Epithelial cell of proximal tubule (primary cell): Measurements from ENCODE around the gene CXorf58. TPM values are rescaled to one million over a fixed set of nuclear protein-coding genes. Genes with fewer than 3 reads are reported as not detected.
"Not testable (repeated sequence)": the region's sequence is repeated elsewhere in the genome, so short reads cannot be mapped to it uniquely, and the experiment has no call there.

Experiments
- DNase-seq: peaks from one replicate; pipeline ENCODE4 v3.0.0-alpha.2; 2011; ENCODE audit warnings: low read depth
- H3K4me3 ChIP-seq: 2 replicates; pipeline ENCODE4 v1.5.1; 2011; ENCODE audit warnings: low read depth, mild to moderate bottlenecking, low read length
- total RNA-seq: library from RNA; depleted of rRNA; stranded (reverse); fragments of >200 nt; gene quantifications from 2 replicates; pipeline ENCODE4 v1.2.3, GENCODE V29; 2015
- TF ChIP-seq, protein P1 (sequence below): conservative IDR thresholded peaks from 2 replicates; pipeline ENCODE4 v1.5.1; 2012; ENCODE audit warnings: low read depth, mild to moderate bottlenecking, low read length

The CXorf58 gene, protein sequence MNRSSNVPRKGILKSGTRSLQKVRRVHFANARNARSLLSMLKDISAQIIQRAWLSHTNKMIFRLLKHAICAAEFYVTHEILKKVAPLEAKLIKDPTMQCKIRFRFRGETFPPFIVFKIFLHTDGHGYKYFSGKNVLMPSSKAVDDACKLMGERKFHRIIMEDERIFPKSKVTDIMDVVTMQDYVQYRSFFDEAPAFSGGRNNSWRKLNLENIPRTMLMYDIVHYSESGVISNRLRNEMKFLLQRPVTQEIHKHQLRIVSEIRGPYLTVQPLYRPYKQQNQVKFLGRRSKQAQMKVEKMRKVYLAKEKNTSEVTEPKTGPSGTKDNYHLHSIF
- total RNA-seq: not detected in 2 replicates

DNA sequence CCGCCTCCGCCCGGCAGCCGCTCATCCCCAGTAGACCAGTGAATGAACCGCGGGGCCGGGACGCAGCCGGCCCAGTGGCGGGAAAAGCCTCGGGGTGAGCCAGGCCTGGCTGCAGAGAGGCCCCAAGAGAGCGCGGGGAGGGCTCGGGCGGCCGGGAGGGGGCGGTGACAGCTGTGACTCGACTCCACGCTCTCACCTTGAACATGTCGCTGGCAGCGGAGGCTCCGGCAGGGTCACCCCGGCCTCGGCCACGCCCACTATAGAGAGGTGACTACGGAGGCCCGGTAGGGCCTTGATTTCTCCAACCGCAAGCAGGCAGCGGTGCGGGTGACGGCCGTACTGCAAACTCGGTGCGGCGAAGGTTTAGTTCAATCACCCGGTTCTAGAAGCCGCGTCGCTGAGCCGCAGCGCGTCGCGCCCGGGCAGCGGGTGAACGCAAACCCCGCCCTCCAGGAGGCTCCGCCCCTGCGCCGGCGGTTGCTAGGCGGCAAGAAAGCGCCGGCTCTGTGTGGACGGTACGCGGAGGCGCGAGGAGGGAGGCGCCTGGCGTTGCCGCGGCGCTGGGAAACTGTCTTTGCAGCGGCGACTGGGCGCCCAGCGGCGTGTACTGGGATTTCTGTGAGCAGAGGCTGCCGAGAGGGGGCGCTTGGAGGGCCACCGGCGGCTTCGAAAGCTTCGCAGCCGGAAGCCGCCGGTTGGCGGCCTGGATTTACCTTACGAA lies at the start of gene CXorf58, which contains the start of gene APOO:
Gene CXorf58 (plus strand): TSS at position 509 of the 721 bp plus-strand sequence. CDS start 2,297 bp downstream, outside the sequence.
Gene APOO (minus strand): TSS at position 441 of the 721 bp plus-strand sequence. CDS start 236 bp downstream, at position 205.
- peak within 1 kb of the TSS; percentile 70 for H3K4me3 ChIP-seq
- TF ChIP-seq, protein P1, sequence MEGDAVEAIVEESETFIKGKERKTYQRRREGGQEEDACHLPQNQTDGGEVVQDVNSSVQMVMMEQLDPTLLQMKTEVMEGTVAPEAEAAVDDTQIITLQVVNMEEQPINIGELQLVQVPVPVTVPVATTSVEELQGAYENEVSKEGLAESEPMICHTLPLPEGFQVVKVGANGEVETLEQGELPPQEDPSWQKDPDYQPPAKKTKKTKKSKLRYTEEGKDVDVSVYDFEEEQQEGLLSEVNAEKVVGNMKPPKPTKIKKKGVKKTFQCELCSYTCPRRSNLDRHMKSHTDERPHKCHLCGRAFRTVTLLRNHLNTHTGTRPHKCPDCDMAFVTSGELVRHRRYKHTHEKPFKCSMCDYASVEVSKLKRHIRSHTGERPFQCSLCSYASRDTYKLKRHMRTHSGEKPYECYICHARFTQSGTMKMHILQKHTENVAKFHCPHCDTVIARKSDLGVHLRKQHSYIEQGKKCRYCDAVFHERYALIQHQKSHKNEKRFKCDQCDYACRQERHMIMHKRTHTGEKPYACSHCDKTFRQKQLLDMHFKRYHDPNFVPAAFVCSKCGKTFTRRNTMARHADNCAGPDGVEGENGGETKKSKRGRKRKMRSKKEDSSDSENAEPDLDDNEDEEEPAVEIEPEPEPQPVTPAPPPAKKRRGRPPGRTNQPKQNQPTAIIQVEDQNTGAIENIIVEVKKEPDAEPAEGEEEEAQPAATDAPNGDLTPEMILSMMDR: peak; percentile 65
- DNase-seq: no peak

DNA sequence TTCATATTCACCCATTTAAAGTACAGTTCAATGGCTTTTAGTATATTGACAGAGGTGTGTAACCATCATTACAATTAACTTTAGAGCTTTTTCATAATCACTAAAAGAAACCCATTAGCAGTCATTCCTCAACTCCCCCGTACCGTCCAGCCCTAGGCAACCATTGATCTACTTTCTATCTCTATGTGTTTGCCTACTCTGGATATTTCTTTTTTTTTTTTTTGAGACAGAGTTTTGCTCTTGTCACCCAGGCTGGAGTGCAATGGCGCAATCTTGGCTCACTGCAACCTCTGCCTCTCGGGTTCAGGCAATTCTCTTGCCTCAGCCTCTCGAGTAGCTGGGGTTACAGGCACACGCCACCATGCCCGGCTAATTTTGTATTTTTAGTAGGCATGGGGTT lies 48.6 kb upstream of the CXorf58 start:
- H3K4me3 ChIP-seq, DNase-seq: not testable (repeated sequence)

DNA sequence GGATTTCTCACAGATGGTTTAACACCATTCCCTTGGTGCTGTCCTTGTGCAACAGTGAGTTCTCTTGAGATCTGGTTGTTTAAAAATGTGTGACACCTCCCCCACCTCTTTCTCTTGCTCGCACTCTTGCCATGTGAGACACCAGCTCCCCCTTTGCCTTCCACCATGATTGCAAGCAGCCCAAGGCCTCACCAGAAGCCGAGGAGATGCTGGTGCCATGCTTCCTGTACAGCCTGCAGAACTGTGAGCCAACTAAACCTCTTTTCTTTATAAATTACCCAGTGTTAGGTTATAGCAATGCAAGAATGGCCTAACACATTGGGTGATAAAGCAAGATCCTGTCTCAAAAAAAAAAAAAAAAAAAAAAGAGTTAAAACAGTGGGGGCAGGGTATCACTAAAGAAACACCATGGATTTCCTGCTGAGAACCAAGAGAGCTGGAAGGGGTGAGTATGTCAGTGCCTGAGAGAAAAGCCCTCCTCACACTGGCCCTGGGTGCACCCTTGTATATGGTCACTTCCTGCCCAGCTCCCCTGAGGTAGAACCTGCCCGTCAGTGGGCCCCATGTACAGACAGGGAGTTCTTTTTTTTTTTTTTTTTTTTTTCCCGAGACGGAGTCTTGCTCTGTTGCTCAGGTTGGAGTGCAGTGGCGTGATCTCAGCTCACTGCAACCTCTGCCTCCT lies 46.5 kb upstream of the CXorf58 start:
- TF ChIP-seq, protein P1: no peak
- no peak for DNase-seq
- no peak overlapping the region for H3K4me3 ChIP-seq

DNA sequence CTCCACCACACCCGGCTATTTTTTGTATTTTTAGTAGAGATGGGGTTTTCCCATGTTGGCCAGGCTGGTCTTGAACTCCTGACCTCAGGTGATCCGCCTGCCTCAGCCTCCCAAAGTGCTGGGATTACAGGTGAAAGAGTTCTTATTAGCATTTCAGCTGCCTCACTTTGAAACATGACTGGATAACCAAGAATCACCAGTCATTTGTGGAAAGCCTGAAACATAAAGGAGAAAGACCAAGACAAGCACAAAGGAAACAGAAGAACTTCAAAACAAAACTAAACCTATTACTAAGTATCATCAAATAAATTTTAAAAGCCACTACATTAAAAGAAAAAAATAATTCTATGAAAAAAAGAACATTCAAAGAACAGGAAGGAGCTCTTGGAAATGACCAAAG lies 45.9 kb upstream of the CXorf58 start:
- not testable (repeated sequence) for H3K4me3 ChIP-seq, DNase-seq

DNA sequence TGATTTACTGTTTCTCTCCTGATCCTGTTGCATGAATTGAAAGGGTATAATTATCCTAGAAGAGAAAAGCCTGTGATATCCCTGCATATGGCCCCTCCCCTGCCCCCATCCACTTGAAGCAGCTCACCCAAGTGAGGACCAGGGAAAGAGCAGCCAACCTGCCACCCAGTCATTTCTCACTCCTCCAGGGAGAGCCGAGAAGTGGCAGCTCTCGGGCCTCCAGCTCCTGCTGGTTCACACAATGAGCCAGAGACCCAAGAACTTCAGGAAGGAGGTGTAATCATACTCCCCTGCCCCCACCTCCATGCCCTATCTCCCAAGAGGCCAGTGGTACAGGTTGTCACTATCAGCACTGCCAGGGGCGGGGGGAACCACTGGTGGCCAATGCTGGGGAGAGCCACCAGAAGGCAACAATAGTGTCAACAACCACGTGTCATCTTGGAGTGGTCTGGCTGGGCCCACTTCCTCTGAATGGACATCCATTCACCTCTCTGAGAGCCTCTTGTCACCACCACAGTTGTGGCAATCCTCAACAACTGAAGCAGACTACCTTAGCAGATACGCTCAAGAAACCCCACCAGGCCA lies 43.0 kb upstream of the CXorf58 start:
- TF ChIP-seq, protein P1: no peak
- H3K4me3 ChIP-seq: no peak overlapping the region
- DNase-seq: no peak

DNA sequence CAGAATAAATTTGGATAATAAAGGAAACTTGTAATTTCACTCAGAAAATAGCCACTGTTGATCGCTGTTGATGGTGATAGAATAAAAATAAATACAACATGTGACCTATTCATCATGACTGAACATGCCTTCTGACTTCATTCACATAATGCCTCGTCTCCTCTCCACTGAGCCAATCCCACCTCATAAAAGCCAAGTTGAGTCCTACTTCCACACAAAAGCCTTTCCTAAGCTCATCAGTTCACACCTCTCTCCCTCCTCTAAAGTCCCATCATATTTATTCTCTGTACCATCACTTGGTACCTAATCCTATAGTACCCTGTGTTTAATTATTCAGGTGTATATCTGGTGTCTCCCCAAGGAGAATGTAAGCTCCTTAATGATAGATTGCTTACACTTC lies 37.8 kb upstream of the CXorf58 start:
- TF ChIP-seq, protein P1: no peak
- DNase-seq: no peak
- H3K4me3 ChIP-seq: no peak overlapping the region

DNA sequence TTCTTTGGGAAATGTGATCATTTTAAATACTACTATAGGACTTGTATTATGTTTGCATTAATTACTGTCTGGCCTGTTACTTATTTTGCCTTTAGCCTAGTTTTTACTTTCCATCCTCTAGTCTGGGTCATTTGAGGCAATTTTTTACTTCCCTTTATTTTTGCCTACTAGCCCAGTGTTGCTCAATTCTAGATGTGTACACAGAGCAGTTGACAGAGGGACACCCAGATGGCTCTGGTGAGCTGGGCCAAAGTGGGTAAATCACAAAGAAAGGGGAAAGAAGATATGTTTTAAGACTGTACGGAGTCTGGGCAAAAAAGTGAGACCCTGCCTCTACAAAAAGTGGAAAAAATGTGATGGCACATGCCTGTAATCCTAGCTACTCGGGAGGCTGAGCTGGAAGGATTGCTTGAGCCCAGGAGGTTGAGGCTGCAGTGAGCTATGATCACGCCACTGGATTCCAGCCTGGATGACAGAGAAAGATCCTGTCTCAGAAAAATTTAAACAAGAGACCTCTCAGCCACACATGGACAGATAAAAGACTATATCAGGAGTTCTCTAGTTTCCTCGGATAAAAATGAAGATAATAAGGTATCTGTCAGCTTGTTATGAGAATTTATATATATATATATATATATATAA lies 35.8 kb upstream of the CXorf58 start:
- no peak for DNase-seq
- TF ChIP-seq, protein P1: no peak
- no peak overlapping the region for H3K4me3 ChIP-seq
